GM23248 (cell line): Measurements from ENCODE around the gene SLC13A5. TPM values are rescaled to one million over a fixed set of nuclear protein-coding genes. Genes with fewer than 3 reads are reported as not detected.

Experiments used
- DNase-seq: peaks from one replicate; pipeline ENCODE4 v3.0.0-alpha.2; 2015
- H2AFZ ChIP-seq: fragments of 200-600 bp; sonication (generic); 2 replicates; pipeline ENCODE4 v1.6.1; 2016; ENCODE audit warnings: antibody characterized with exemption
- H3F3A ChIP-seq: fragments of 200-600 bp; sonication (generic); 2 replicates; pipeline ENCODE4 v1.6.1; 2016; ENCODE audit warnings: mild to moderate bottlenecking, antibody characterized with exemption, mixed run types; ENCODE audit not compliant: insufficient read depth
- H3K27ac ChIP-seq: fragments of 200-600 bp; sonication (generic); 2 replicates; pipeline ENCODE4 v1.5.1; 2016; ENCODE audit warnings: mild to moderate bottlenecking
- H3K27me3 ChIP-seq: fragments of 200-600 bp; sonication (generic); replicated peaks from 2 replicates; pipeline ENCODE4 v1.6.1; 2016; ENCODE audit warnings: mild to moderate bottlenecking; ENCODE audit not compliant: insufficient read depth
- H3K36me3 ChIP-seq: fragments of 200-600 bp; sonication (generic); 2 replicates; pipeline ENCODE4 v1.6.1; 2016; ENCODE audit warnings: low read depth, mild to moderate bottlenecking
- H3K4me1 ChIP-seq: fragments of 200-600 bp; sonication (generic); 2 replicates; pipeline ENCODE4 v1.6.1; 2016; ENCODE audit warnings: mild to moderate bottlenecking; ENCODE audit not compliant: insufficient read depth
- H3K4me2 ChIP-seq: fragments of 200-600 bp; sonication (generic); one replicate; pipeline ENCODE4 v1.6.1; 2016; ENCODE audit warnings: mild to moderate bottlenecking; ENCODE audit not compliant: unreplicated experiment
- H3K4me3 ChIP-seq: fragments of 200-600 bp; sonication (generic); 2 replicates; pipeline ENCODE4 v1.5.1; 2016; ENCODE audit warnings: mild to moderate bottlenecking
- H3K79me2 ChIP-seq: fragments of 200-600 bp; sonication (generic); 2 replicates; pipeline ENCODE4 v1.6.1; 2016; ENCODE audit warnings: mild to moderate bottlenecking; ENCODE audit not compliant: insufficient read depth
- H3K9ac ChIP-seq: fragments of 200-600 bp; sonication (generic); 2 replicates; pipeline ENCODE4 v1.6.1; 2016; ENCODE audit warnings: mild to moderate bottlenecking
- H3K9me2 ChIP-seq: fragments of 200-600 bp; sonication (generic); 2 replicates; pipeline ENCODE4 v1.6.1; 2016; ENCODE audit warnings: mixed run types, mild to moderate bottlenecking, moderate library complexity; ENCODE audit not compliant: insufficient read depth
- H3K9me3 ChIP-seq: fragments of 200-600 bp; sonication (generic); one replicate; pipeline ENCODE4 v1.6.1; 2017; ENCODE audit warnings: low read depth
- H4K20me1 ChIP-seq: fragments of 200-600 bp; sonication (generic); 2 replicates; pipeline ENCODE4 v1.6.0; 2016; ENCODE audit not compliant: insufficient read depth
- EZH2 ChIP-seq: fragments of 200-600 bp; sonication (generic); IDR thresholded peaks from 2 replicates; pipeline ENCODE4 v1.6.1; 2018; ENCODE audit warnings: antibody characterized with exemption, mild to moderate bottlenecking; ENCODE audit not compliant: insufficient read depth, poor library complexity, severe bottlenecking
- EZH2phosphoT487 ChIP-seq: fragments of 200-600 bp; sonication (generic); IDR thresholded peaks from 2 replicates; pipeline ENCODE4 v1.6.1; 2018; ENCODE audit warnings: antibody characterized with exemption, moderate library complexity, mild to moderate bottlenecking, low read depth; ENCODE audit not compliant: insufficient read depth
- WGBS, 2 experiments: methylation state at CpG; one replicate each; pipeline ENCODE4 v1.1.6; 2015 to 2017; ENCODE audit warnings: low lambda C conversion rate in 2 of 2, low coverage in 1 of 2; ENCODE audit errors: missing lambda C conversion rate in 2 of 2; 5-methylcytosine and 5-hydroxymethylcytosine counted together
- in situ Hi-C: fragments of 300-500 bp; cut with MboI; formaldehyde crosslinking; loops from 2 replicates; pipeline ENCODE4 v1.15.0; 2020
- polyA plus RNA-seq: library from polyadenylated mRNA; unstranded; fragments of >200 nt; fragmentation: Nextera tagmentation; extraction: Ambion mirVana; gene quantifications from 2 replicates; pipeline ENCODE4 v1.2.1, GENCODE V29; 2016
- total RNA-seq: library from RNA; depleted of rRNA; stranded (reverse); fragments of >200 nt; shearing (Covaris generic); gene quantifications from 2 replicates; pipeline ENCODE4 v1.2.3, GENCODE V29; 2014

SLC13A5 gene
- total and polyA plus RNA-seq, 2 experiments from 2014 or later, result not detected

- Histone ChIP-seq H3K27me3 (peaks cover 35% of the 10 kb centered on the region), H3K27ac (no peak overlapping the region), H3K79me2 (no peaks in the 10 kb centered on the region), H3K4me2 (no peak overlapping the region), H3K9ac (no peak overlapping the region), H3K4me3 (no peak overlapping the region), H3F3A (no peaks in the 10 kb centered on the region), H3K36me3 (no peaks in the 10 kb centered on the region), H3K9me2 (no peaks in the 10 kb centered on the region), H4K20me1 (no peaks in the 10 kb centered on the region), H3K9me3 (no peaks in the 10 kb centered on the region), H3K4me1 (no peaks in the 10 kb centered on the region), H2AFZ (no peak overlapping the region)
- DNase-seq, result no peak
- in situ Hi-C loops, result no loop called here
- TF ChIP-seq EZH2 (no peak), EZH2phosphoT487 (no peak)
- 55 to 78% methylated on average over 3 of the region's 3 CpGs for WGBS, 2 experiments
Observed at GRCh38 chr17:6683730-6684459, 29.3 kb downstream of the SLC13A5 start.

DNA sequence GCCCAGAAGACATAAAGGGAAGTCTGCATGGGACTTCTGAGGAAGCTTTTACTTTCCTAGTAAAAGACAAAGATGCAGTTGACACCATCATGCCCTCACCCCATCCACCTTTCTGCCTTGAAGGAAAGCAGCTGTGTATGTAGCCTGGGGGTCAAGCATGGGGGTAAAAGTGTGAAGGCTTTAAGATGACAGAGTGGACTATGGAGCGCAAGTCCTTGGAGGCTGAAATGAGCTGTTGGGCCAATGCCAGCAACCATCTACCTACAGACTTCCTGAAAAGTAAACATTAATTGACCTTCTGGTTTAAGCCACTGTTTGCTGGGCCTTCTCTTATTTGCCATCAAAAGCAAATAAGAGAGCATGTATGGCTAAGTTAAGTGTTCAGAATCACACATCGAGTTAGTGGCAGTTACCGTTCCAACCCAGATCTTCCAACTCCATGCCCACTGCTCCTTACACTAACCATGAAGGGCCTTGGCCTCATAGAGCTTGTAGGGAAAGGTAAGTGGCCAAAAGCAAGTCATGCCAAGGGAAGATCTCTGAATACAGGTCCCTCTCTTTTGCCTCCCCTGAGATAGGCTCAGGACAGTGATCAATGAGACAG, 30.0 kb downstream of the SLC13A5 start:
- Histone ChIP-seq H2AFZ (no peak overlapping the region), H3K36me3 (no peaks in the 10 kb centered on the region), H3K9me3 (no peaks in the 10 kb centered on the region), H3K27ac (no peak overlapping the region), H3K9me2 (no peaks in the 10 kb centered on the region), H3K79me2 (no peaks in the 10 kb centered on the region), H3K4me3 (no peak overlapping the region), H3K4me2 (no peak overlapping the region), H3K27me3 (peaks cover 42% of the 10 kb centered on the region), H4K20me1 (no peaks in the 10 kb centered on the region), H3F3A (no peaks in the 10 kb centered on the region), H3K4me1 (no peaks in the 10 kb centered on the region), H3K9ac (no peak overlapping the region)
- WGBS, 2 experiments, result 55 to 66% methylated on average over 3 of the region's 3 CpGs
- in situ Hi-C loops, result no loop called here
- DNase-seq, result no peak
- TF ChIP-seq EZH2phosphoT487 (no peak), EZH2 (no peak)

- Histone ChIP-seq H3K36me3 (no peaks in the 10 kb centered on the region), H3K4me2 (no peak overlapping the region), H3K4me1 (no peaks in the 10 kb centered on the region), H3K79me2 (no peaks in the 10 kb centered on the region), H3K27ac (no peak overlapping the region), H3K9me3 (no peaks in the 10 kb centered on the region), H3F3A (no peaks in the 10 kb centered on the region), H3K9me2 (no peaks in the 10 kb centered on the region), H3K9ac (no peak overlapping the region), H3K27me3 (peaks cover 48% of the 10 kb centered on the region), H2AFZ (no peak overlapping the region), H3K4me3 (no peak overlapping the region), H4K20me1 (no peaks in the 10 kb centered on the region)
- in situ Hi-C loops, result no loop called here
- TF ChIP-seq EZH2, result no peak
- no peak for TF ChIP-seq EZH2phosphoT487
- DNase-seq, result no peak
- 41 to 43% methylated on average over 4 of the region's 4 CpGs for WGBS, 2 experiments
Observed at GRCh38 chr17:6682339-6682738, 30.8 kb downstream of the SLC13A5 start.

DNA sequence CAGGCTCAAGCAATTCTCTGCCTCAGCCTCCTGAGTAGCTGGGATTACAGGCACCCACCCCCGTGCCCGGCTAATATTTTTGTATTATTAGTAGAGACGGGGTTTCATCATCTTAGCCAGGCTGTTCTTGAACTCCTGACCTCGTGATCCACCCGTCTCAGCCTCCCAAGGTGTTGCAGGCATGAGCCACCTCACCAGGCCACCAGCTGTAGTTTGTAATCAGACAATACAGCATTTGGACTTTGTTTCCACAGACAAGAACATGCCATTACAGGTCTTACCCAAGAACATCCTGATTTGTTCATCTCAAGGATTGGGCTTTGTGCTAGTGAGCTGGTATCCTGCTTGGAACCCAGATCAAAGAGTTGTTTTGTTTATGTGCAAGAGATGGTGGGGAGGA, 31.5 kb downstream of the SLC13A5 start:
- H3K27me3 ChIP-seq, result peaks cover 41% of the 10 kb centered on the region
- H4K20me1 ChIP-seq, result no peaks in the 10 kb centered on the region
- in situ Hi-C loops, result no loop called here

More for the DNA sequence above, 31.5 kb downstream of the SLC13A5 start:
- Histone ChIP-seq H3K4me3 (no peak overlapping the region), H3F3A (no peaks in the 10 kb centered on the region), H3K27ac (no peak overlapping the region), H2AFZ (no peak overlapping the region), H3K4me2 (no peak overlapping the region), H3K36me3 (no peaks in the 10 kb centered on the region), H3K4me1 (no peaks in the 10 kb centered on the region), H3K79me2 (no peaks in the 10 kb centered on the region), H3K9me2 (no peaks in the 10 kb centered on the region), H3K9me3 (no peaks in the 10 kb centered on the region), H3K9ac (no peak overlapping the region)
- DNase-seq, result no peak
- TF ChIP-seq EZH2phosphoT487, result no peak
- no peak for TF ChIP-seq EZH2
- 52 to 58% methylated on average over 5 of the region's 5 CpGs for WGBS, 2 experiments
